Stomach (tissue), 9 donors: ENCODE measurements around the gene D2HGDH. TPM values are rescaled to one million over a fixed set of nuclear protein-coding genes. Genes with fewer than 3 reads are reported as not detected.
"Not testable (repeated sequence)": the region's sequence is repeated elsewhere in the genome, so short reads cannot be mapped to it uniquely, and the experiment has no call there.

Experiments used
- DNase-seq, 2 donors: peaks; one replicate each; pipeline versions ENCODE4 v3.0.0 to v3.0.0-alpha.2; 2013 to 2019
- H3K27ac ChIP-seq, 5 donors: fragments of 200-600 bp in 4 of 5; sonication (generic) in 4 of 5; one replicate each; pipeline ENCODE4 v1.5.1; 2013 to 2019; ENCODE audit warnings: mild to moderate bottlenecking in 1 of 5, moderate library complexity in 1 of 5
- H3K27me3 ChIP-seq, 3 donors: fragments of 200-600 bp; sonication (generic); one replicate each; pipeline ENCODE4 v1.5.1; 2017 to 2019; ENCODE audit warnings: mixed run types in 1 of 3
- H3K36me3 ChIP-seq, 4 donors: fragments of 200-600 bp; sonication (generic); 1 replicate in 3 of 4; 2 replicates in 1 of 4; pipeline ENCODE4 v1.5.1; 2016 to 2019
- H3K4me1 ChIP-seq, 4 donors: fragments of 200-600 bp; sonication (generic); one replicate each; pipeline ENCODE4 v1.5.1; 2016 to 2019
- H3K4me3 ChIP-seq, 4 donors: fragments of 200-600 bp; sonication (generic) in 3 of 4; one replicate each; pipeline ENCODE4 v1.5.1; 2016 to 2019; ENCODE audit warnings: mild to moderate bottlenecking in 1 of 4
- H3K9me3 ChIP-seq, 4 donors: fragments of 200-600 bp; sonication (generic); one replicate each; pipeline ENCODE4 v1.5.1; 2016 to 2019
- CTCF ChIP-seq, 7 experiments: fragments of 450-650 bp in 4 of 7; fragments of 200-600 bp in 3 of 7; sonication (generic) in 3 of 7; IDR thresholded peaks; one replicate each; pipeline ENCODE4 v1.5.1; 2016 to 2019; ENCODE audit warnings: antibody characterized with exemption in 7 of 7, control low read depth in 2 of 7, mild to moderate bottlenecking in 1 of 7
- EP300 ChIP-seq: sonication (generic); formaldehyde crosslinking; IDR thresholded peaks from one replicate; pipeline ENCODE4 v1.6.1; 2017; ENCODE audit warnings: antibody characterized with exemption
- POLR2A ChIP-seq, 4 donors: fragments of 450-650 bp; IDR thresholded peaks; one replicate each; pipeline ENCODE4 v1.6.1; 2016; ENCODE audit warnings: antibody characterized with exemption in 4 of 4, control low read depth in 2 of 4, mild to moderate bottlenecking in 1 of 4, moderate library complexity in 1 of 4
- POLR2AphosphoS5 ChIP-seq, 3 donors: sonication (generic); formaldehyde crosslinking; IDR thresholded peaks; one replicate each; pipeline ENCODE4 v1.6.1; 2016; ENCODE audit warnings: antibody characterized with exemption in 3 of 3
- WGBS, 5 donors: extraction: QIAGEN DNeasy Blood & Tissue Kit in 3 of 5; methylation state at CpG; one replicate each; pipeline versions ENCODE4 v1.1.5 to v1.1.7; 2013 to 2018; 5-methylcytosine and 5-hydroxymethylcytosine counted together
- intact Hi-C: fragments of 100-400 bp; cut with DNase I; formaldehyde crosslinking; loops from one replicate; pipeline ENCODE4 v1.15.1; 2023; ENCODE audit warnings: low total_unique reads
- polyA plus RNA-seq, 3 donors: library from polyadenylated mRNA; stranded (reverse); fragments of 200-250 nt; gene quantifications; one replicate each; pipeline ENCODE4 v1.2.3, GENCODE V29; 2013
- total RNA-seq, 5 donors: library from RNA; depleted of rRNA; stranded (reverse); fragments of >200 nt; gene quantifications; one replicate each; pipeline versions ENCODE4 v1.1.0 to v1.2.3, GENCODE V29; 2014 to 2016
- donor health status: healthy with polysubstance abuse.
- donor health status: Bipolar disorder and iron deficiency.
- donor health status: healthy.

D2HGDH gene
- total and polyA plus RNA-seq, 8 donors, result 17.3 to 369 (median 27.9) TPM

- Histone ChIP-seq H3K27ac (no peak overlapping the region), H3K27me3 (no peaks in the 10 kb centered on the region), H3K4me3 (no peak overlapping the region), H3K9me3 (no peaks in the 10 kb centered on the region), H3K36me3 (peaks cover 8 to 30% (median 18%) of the 10 kb centered on the region in 4 donors), H3K4me1 (peaks cover under 1 to 36% (median 10%) of the 10 kb centered on the region in 4 donors)
- intact Hi-C loops, result no loop called here
- DNase-seq, result no peak
- TF ChIP-seq CTCF (IDR thresholded peaks at IDR 0.05) (no peak), POLR2AphosphoS5 (IDR thresholded peaks at IDR 0.05) (no peak), POLR2A (IDR thresholded peaks at IDR 0.05) (no peak), EP300 (no peak)
- 88 to 94% (median 93%) methylated on average over 12 to 15 of the region's 15 CpGs for WGBS, 5 donors
These were observed 4.7 kb downstream of the D2HGDH start for GRCh38 chr2:241739177-241739576.

GRCh38 chr2:241739651-241740050, 5.2 kb downstream of the D2HGDH start:
- no peaks in the 10 kb centered on the region for H3K27me3 ChIP-seq
- WGBS, 5 donors, result 88 to 94% (median 91%) methylated on average over 12 of the region's 12 CpGs
- H3K27ac ChIP-seq, result no peak overlapping the region
- no peak for DNase-seq
- peaks cover 0 to 35% (median 10%) of the 10 kb centered on the region in 4 donors for H3K4me1 ChIP-seq
- no peaks in the 10 kb centered on the region for H3K9me3 ChIP-seq
- H3K36me3 ChIP-seq, result peaks cover 13 to 34% (median 23%) of the 10 kb centered on the region in 4 donors
- no peak for TF ChIP-seq EP300
- no peak for TF ChIP-seq CTCF (IDR thresholded peaks at IDR 0.05)
- no peak for TF ChIP-seq POLR2AphosphoS5 (IDR thresholded peaks at IDR 0.05)
- no peak for TF ChIP-seq POLR2A (IDR thresholded peaks at IDR 0.05)
- intact Hi-C loops, result no loop called here
- H3K4me3 ChIP-seq, result no peak overlapping the region

DNA sequence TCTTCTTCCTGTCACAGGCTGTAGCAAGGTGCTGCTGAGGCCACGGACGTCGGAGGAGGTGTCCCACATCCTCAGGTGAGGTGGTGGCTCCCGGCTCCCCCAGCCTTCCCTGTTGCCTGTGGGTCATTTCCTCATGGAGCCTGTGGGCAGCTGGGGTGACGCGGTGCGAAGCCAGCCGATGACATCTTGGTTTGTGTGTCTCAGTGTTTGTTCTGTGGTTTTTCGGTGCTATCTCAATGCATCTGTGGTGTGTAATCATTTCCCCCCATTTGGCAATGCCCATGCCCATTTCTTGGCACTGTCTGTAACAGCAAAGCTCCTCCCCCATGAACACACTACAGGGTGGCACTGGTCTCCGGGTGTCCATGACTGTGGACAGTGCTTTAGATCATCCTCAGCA, 6.6 kb downstream of the D2HGDH start:
- peak overlapping the region in 1 of 5 donors; percentile 15 for H3K27ac ChIP-seq
- H3K27me3 ChIP-seq, result no peaks in the 10 kb centered on the region
- DNase-seq, result no peak
- intact Hi-C loops, result no loop called here
- H3K4me1 ChIP-seq, result peaks cover 0 to 28% (median 2%) of the 10 kb centered on the region in 4 donors
- no peak overlapping the region for H3K4me3 ChIP-seq
- H3K9me3 ChIP-seq, result no peaks in the 10 kb centered on the region
- H3K36me3 ChIP-seq, result peaks cover 15 to 48% (median 36%) of the 10 kb centered on the region in 4 donors
- no peak for TF ChIP-seq POLR2AphosphoS5 (IDR thresholded peaks at IDR 0.05)
- TF ChIP-seq POLR2A (IDR thresholded peaks at IDR 0.05), result no peak
- TF ChIP-seq CTCF (IDR thresholded peaks at IDR 0.05), result no peak
- TF ChIP-seq EP300, result no peak
- WGBS, 5 donors, result 58 to 86% (median 71%) methylated on average over 8 to 10 of the region's 10 CpGs

DNA sequence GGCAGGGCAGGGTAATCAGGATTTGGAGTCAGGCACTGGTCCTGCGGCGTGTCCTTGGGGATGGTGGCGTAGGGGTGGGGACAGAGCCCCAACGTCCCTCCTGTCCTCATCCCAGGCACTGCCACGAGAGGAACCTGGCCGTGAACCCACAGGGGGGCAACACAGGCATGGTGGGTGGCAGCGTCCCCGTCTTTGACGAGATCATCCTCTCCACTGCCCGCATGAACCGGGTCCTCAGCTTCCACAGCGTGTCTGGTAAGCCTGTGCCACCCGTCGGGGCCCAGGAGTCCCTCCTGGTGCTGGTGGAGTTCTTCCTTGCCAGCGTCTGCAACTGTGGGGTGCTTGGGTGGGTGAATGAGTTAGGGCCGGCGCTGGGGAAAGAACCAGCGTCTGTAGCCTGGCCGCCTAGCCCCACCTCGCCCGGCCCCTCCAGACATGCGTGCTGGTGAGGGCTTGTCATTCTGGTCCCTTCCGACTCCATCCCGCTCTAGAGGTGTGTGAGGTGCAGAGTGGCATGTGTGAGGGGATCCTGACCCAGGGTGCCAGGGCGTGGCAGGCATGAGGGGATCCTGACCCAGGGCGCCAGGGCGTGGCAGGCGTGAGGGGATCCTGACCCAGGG, 8.0 kb downstream of the D2HGDH start:
- H3K36me3 ChIP-seq, result peaks cover 15 to 62% (median 46%) of the 10 kb centered on the region in 4 donors
- DNase-seq, result no peak
- no peak overlapping the region for H3K4me3 ChIP-seq
- no peak overlapping the region for H3K27ac ChIP-seq
- WGBS, 5 donors, result 93 to 98% (median 98%) methylated on average over 22 to 28 of the region's 28 CpGs
- no peaks in the 10 kb centered on the region for H3K9me3 ChIP-seq
- H3K4me1 ChIP-seq, result peaks cover 0 to 25% (median 0%) of the 10 kb centered on the region in 4 donors
- no peaks in the 10 kb centered on the region for H3K27me3 ChIP-seq
- TF ChIP-seq POLR2A (IDR thresholded peaks at IDR 0.05) (no peak), CTCF (IDR thresholded peaks at IDR 0.05) (no peak), POLR2AphosphoS5 (IDR thresholded peaks at IDR 0.05) (no peak), EP300 (no peak)
- intact Hi-C loops, result no loop called here

DNA sequence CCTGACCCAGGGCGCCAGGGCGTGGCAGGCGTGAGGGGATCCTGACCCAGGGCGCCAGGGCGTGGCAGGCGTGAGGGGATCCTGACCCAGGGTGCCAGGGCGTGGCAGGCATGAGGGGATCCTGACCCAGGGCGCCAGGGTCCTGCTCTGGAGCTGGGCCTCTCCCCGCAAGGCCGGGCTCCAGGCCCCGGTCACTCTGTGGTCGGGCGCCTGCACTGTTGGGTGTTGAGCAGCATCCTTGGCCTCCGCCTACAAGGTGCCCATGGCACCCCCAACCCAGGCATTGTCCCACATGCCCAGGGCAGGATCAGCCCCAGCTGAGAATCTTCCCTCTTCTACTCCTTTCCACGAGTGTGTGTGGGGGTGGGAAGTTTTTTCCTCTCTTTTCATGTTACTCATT, 8.6 kb downstream of the D2HGDH start:
- 87 to 95% (median 93%) methylated on average over 11 to 15 of the region's 15 CpGs for WGBS, 5 donors

More for the DNA sequence above, 8.6 kb downstream of the D2HGDH start:
- H3K4me3 ChIP-seq, H3K27me3 ChIP-seq, DNase-seq, H3K27ac ChIP-seq, intact Hi-C loops, H3K9me3 ChIP-seq: not testable (repeated sequence)
- Histone ChIP-seq H3K36me3 (peaks cover 15 to 67% (median 51%) of the 10 kb centered on the region in 4 donors), H3K4me1 (peaks cover 0 to 25% (median 0%) of the 10 kb centered on the region in 4 donors)
